Body of pancreas (tissue), 4 donors: ENCODE results near the gene CHADL.

Experiments used
- CTCF ChIP-seq, 7 experiments: fragments of 450-650 bp in 4 of 7; fragments of 200-600 bp in 3 of 7; sonication (generic) in 3 of 7; IDR thresholded peaks; one replicate each; pipeline ENCODE4 v1.5.1; 2016 to 2019; ENCODE audit warnings: antibody characterized with exemption in 7 of 7
- POLR2A ChIP-seq, 3 donors: fragments of 450-650 bp; IDR thresholded peaks; one replicate each; pipeline ENCODE4 v1.6.1; 2016; ENCODE audit warnings: antibody characterized with exemption in 3 of 3, mild to moderate bottlenecking in 2 of 3

GRCh38 chr22:41263704-41264103 is 23.0 kb upstream of the CHADL start:
- no peak for TF ChIP-seq CTCF (IDR thresholded peaks at IDR 0.05)
- TF ChIP-seq POLR2A (IDR thresholded peaks at IDR 0.05): no peak
